ENCODE measurements around the gene SEMA3A. TPM values are rescaled to one million over a fixed set of nuclear protein-coding genes. Genes with fewer than 3 reads are reported as not detected.

The SEMA3A gene
- total RNA-seq, 2 experiments from 2014 or later: 0.50 to 0.60 TPM

DNA sequence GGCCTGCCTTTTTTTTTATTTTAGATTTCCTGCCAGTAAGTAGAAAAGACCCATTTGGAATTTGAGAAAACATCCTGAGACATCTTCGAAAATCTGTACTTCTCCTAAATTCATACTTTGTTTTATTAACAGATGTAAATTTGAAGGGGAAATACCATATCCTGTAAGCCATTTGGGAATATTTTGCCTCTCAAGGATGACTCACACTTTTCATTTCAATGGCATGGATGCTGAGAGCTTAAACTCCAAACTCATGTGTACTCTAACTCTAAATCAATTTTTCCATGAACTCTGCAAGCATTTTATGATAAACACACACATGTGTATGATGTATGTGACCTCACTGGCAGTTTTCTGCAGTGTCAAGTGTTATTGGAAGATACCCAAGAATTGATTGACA is 89.0 kb downstream of the SEMA3A start:
- Mint-ChIP-seq H3K27ac (no peak overlapping the region), H3K9me3 (no peaks in the 10 kb centered on the region), H3K4me3 (no peak overlapping the region), H3K27me3 (no peaks in the 10 kb centered on the region), H3K4me1 (ENCODE audit: low read depth) (no peaks in the 10 kb centered on the region), H3K36me3 (ENCODE audit: low read depth) (no peaks in the 10 kb centered on the region)
- TF ChIP-seq, protein P1, sequence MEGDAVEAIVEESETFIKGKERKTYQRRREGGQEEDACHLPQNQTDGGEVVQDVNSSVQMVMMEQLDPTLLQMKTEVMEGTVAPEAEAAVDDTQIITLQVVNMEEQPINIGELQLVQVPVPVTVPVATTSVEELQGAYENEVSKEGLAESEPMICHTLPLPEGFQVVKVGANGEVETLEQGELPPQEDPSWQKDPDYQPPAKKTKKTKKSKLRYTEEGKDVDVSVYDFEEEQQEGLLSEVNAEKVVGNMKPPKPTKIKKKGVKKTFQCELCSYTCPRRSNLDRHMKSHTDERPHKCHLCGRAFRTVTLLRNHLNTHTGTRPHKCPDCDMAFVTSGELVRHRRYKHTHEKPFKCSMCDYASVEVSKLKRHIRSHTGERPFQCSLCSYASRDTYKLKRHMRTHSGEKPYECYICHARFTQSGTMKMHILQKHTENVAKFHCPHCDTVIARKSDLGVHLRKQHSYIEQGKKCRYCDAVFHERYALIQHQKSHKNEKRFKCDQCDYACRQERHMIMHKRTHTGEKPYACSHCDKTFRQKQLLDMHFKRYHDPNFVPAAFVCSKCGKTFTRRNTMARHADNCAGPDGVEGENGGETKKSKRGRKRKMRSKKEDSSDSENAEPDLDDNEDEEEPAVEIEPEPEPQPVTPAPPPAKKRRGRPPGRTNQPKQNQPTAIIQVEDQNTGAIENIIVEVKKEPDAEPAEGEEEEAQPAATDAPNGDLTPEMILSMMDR (IDR thresholded peaks at IDR 0.05): no peak
- Histone ChIP-seq H3K36me3 (ENCODE audit: insufficient read depth, low read length) (no peaks in the 10 kb centered on the region), H3K27ac (ENCODE audit: low read depth in 1 of 2, low read length in 2 of 2) (no peak overlapping the region), H3K4me1 (ENCODE audit: insufficient read depth, low read length) (no peaks in the 10 kb centered on the region), H3K4me3 (ENCODE audit: low read length) (no peak overlapping the region), H3K27me3 (ENCODE audit: control insufficient read depth in 1 of 2, insufficient read depth in 2 of 2, low read length in 2 of 2) (no peaks in the 10 kb centered on the region), H3K9me3 (ENCODE audit: control insufficient read depth in 1 of 2, insufficient read depth in 1 of 2, low read length in 2 of 2) (no peaks in the 10 kb centered on the region)
- POLR2A ChIA-PET: no interaction called here
- intact Hi-C loops (cut with DNase I, micrococcal nuclease): no loop called here
- DNase-seq: no peak
- CTCF ChIA-PET: no interaction called here
- no peak for ATAC-seq (ENCODE audit: poor library complexity)

GRCh38 chr7:84104826-84105225 is 89.8 kb downstream of the SEMA3A start:
- H3K4me1 Mint-ChIP-seq (ENCODE audit: low read depth): no peaks in the 10 kb centered on the region
- no peak overlapping the region for H3K27ac Mint-ChIP-seq
- Histone ChIP-seq H3K27ac (ENCODE audit: low read depth in 1 of 2, low read length in 2 of 2) (no peak overlapping the region), H3K4me3 (ENCODE audit: low read length) (no peak overlapping the region), H3K4me1 (ENCODE audit: insufficient read depth, low read length) (no peaks in the 10 kb centered on the region), H3K9me3 (ENCODE audit: control insufficient read depth in 1 of 2, insufficient read depth in 1 of 2, low read length in 2 of 2) (no peaks in the 10 kb centered on the region), H3K36me3 (ENCODE audit: insufficient read depth, low read length) (no peaks in the 10 kb centered on the region), H3K27me3 (ENCODE audit: control insufficient read depth in 1 of 2, insufficient read depth in 2 of 2, low read length in 2 of 2) (no peaks in the 10 kb centered on the region)
- DNase-seq (no peak), ATAC-seq (ENCODE audit: poor library complexity) (no peak)
- intact Hi-C loops (cut with DNase I, micrococcal nuclease): no loop called here
- ChIA-PET POLR2A (no interaction called here), CTCF (no interaction called here)
- no peaks in the 10 kb centered on the region for H3K36me3 Mint-ChIP-seq (ENCODE audit: low read depth)
- TF ChIP-seq, protein P1 (IDR thresholded peaks at IDR 0.05): no peak
- H3K27me3 Mint-ChIP-seq: no peaks in the 10 kb centered on the region
- H3K4me3 Mint-ChIP-seq: no peak overlapping the region
- no peaks in the 10 kb centered on the region for H3K9me3 Mint-ChIP-seq

DNA sequence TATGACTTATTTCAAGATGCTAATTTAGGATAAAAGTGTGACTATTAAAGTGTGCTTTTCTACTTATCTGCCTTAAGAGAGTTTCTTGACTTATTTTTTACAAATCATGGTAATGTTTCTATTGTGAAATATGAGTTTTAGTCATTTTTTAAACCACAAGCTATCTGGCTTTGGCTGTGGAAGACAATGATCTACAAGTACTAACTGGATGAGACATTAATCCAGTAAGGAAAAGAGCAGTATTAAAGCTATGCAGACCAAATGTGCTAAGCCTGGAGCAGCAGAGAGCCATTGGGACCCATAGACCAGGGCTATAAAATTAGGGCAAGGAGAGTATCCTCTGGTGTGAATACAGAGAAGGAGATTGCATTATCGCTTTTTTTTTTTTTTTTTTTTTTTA is 92.4 kb downstream of the SEMA3A start:
- TF ChIP-seq, protein P1 (IDR thresholded peaks at IDR 0.05): no peak
- ATAC-seq (ENCODE audit: poor library complexity) (no peak), DNase-seq (no peak)
- no peaks in the 10 kb centered on the region for H3K4me1 ChIP-seq (ENCODE audit: insufficient read depth, low read length)
- H3K9me3 ChIP-seq (ENCODE audit: control insufficient read depth in 1 of 2, insufficient read depth in 1 of 2, low read length in 2 of 2): no peaks in the 10 kb centered on the region
- Mint-ChIP-seq H3K27me3 (no peaks in the 10 kb centered on the region), H3K4me3 (no peak overlapping the region), H3K4me1 (ENCODE audit: low read depth) (no peaks in the 10 kb centered on the region), H3K9me3 (no peaks in the 10 kb centered on the region), H3K36me3 (ENCODE audit: low read depth) (no peaks in the 10 kb centered on the region), H3K27ac (no peak overlapping the region)
- intact Hi-C loops (cut with DNase I, micrococcal nuclease): no loop called here
- H3K27ac ChIP-seq (ENCODE audit: low read depth in 1 of 2, low read length in 2 of 2): no peak overlapping the region
- no peaks in the 10 kb centered on the region for H3K36me3 ChIP-seq (ENCODE audit: insufficient read depth, low read length)
- CTCF ChIA-PET: interaction anchor here (0.7 to 1.1 kb wide), 2 partner anchors 15 to 33 kb away, joined by 3 read pairs; no protein-coding TSS in a partner anchor
- POLR2A ChIA-PET: no interaction called here
- H3K27me3 ChIP-seq (ENCODE audit: control insufficient read depth in 1 of 2, insufficient read depth in 2 of 2, low read length in 2 of 2): no peaks in the 10 kb centered on the region
- H3K4me3 ChIP-seq (ENCODE audit: low read length): no peak overlapping the region

All from CD4-positive, alpha-beta T cell (primary cell).